Coronary artery (tissue), 2 donors: Measurements from ENCODE around the gene MAPKAP1.
"Not testable (repeated sequence)": the region's sequence is repeated elsewhere in the genome, so short reads cannot be mapped to it uniquely, and the experiment has no call there.

Experiments
- DNase-seq: peaks from one replicate; pipeline ENCODE4 v3.0.0-alpha.2; 2017; ENCODE audit warnings: low spot score
- H3K27ac ChIP-seq, 2 donors: fragments of 200-600 bp; sonication (generic); one replicate each; pipeline ENCODE4 v1.5.1; 2016 to 2019
- H3K4me3 ChIP-seq: fragments of 200-600 bp; sonication (generic); 2 replicates; pipeline ENCODE4 v1.5.1; 2016; ENCODE audit warnings: mild to moderate bottlenecking, moderate library complexity
- CTCF ChIP-seq: fragments of 200-600 bp; sonication (generic); IDR thresholded peaks from one replicate; pipeline ENCODE4 v1.5.1; 2019; ENCODE audit warnings: antibody characterized with exemption

MAPKAP1 gene

DNA sequence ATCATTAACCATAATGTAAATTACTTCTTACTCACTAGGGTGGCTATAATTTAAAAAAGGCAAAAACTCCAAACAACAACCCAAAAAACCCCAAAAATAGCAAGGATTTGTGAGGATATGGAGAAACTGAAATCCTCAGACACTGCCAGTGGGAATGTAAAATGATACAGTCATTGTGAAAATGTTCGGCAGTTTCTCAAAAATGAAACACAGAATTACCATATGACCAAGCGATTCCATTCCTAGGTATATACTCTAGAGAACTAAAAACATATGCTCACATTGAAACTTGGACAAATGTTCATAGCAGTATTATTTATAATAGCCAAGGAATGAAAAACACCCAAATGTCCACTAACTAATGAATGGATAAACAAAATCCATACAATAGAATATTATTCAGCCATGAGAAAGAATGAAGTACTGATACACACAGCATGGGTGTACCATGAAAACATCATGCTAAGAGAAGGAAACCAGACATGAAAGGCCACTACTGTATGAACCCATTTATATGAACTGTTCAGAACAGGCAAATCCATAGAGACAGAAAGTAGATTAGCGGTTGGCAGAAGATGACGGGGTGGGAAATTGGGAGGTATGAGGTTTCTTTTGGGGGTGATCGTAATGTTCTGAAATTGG is 119.1 kb downstream of the MAPKAP1 start:
- no peak for TF ChIP-seq CTCF
- DNase-seq, result no peak
- no peak overlapping the region for H3K27ac ChIP-seq
- H3K4me3 ChIP-seq, result no peak overlapping the region

DNA sequence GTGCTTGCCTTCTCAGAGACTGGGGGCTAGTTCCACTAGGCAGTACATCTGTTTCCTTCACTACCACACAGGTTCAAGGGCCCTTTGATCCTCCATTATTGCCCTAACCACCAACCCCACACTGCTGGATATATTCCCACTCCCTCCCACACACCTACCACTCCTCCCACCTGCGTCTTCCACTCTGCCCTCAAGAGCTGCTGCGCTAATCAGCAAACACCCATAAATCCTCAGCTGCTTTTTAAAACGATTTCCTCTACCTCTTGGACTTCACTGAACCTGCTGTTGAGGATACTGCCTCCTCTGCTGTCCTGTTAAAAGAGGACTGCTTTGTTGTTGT is 120.9 kb downstream of the MAPKAP1 start:
- no peak for DNase-seq
- Histone ChIP-seq H3K27ac (no peak overlapping the region), H3K4me3 (no peak overlapping the region)
- no peak for TF ChIP-seq CTCF

- no peak for TF ChIP-seq CTCF
- DNase-seq, result no peak
- Histone ChIP-seq H3K27ac (no peak overlapping the region), H3K4me3 (no peak overlapping the region)
Measured at GRCh38 chr9:125585503-125586171, 121.4 kb downstream of the MAPKAP1 start.

DNA sequence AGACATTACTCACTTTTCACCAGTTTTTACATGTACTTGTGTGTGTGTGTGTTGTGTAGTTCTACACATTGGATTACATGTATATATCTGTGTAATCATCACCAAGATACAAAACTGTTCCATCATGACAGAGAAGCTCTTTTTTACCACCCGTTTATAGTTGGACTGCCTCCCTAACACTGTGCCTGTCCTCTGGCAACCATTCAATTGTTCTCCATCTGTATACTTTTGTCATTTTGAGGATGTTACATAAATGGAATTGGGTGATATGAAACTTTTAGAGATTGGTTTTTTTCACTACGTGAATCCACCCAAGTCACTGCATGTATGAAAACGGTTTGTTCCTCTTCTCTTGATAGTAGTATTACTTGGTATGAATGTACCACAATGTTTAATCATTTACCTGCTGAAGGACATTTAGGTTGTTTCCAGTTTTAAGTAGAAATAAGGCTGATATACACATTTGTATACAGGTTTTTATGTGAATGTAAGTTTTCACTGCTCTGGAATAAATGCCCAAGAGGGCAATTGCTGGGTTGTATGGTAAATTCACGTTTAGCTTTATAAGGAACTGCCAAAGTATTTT is 126.2 kb downstream of the MAPKAP1 start:
- H3K4me3 ChIP-seq, result no peak overlapping the region
- DNase-seq, result no peak
- H3K27ac ChIP-seq, result no peak overlapping the region
- no peak for TF ChIP-seq CTCF

DNA sequence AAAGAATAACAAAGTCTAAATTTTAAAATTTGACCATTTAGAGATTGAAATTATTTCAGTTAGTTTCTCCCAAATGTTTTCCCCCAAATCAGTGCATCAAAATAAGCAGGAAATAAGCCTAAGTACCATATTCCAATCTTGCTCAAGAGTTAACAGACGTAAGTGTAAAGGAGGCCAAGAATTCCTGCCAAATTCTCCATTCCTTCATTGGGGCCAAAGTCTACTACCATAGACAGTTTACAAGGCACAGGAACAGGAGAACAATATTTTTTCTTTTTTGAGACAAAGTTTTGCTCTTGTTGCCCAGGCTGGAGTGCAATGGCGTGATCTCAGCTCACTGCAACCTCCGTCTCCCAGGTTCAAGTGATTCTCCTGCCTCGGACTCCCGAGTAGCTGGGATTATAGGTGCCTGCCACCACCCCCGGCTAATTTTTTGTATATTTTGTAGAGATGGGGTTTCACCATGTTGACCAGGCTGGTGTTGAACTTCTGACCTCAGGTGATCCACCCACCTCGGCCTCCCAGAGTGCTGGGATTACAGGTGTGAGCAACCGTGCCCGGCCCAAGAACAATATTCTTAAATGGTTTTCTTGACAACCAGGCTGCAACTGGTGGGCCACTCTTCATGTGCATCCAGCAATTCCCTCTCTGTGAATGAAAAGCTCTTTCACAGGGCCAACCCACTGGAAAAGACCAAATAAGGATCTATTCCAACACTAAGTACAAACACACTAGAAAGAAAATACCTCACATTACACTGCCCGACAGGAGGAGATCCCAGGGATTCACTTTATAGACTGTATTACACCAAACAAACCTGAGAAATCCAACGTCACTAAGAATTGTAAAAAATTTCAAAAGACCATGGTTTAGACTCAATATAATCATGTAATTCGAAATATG is 127.7 kb downstream of the MAPKAP1 start:
- H3K4me3 ChIP-seq, result no peak overlapping the region
- H3K27ac ChIP-seq, result no peak overlapping the region
- DNase-seq, result no peak
- no peak for TF ChIP-seq CTCF

DNA sequence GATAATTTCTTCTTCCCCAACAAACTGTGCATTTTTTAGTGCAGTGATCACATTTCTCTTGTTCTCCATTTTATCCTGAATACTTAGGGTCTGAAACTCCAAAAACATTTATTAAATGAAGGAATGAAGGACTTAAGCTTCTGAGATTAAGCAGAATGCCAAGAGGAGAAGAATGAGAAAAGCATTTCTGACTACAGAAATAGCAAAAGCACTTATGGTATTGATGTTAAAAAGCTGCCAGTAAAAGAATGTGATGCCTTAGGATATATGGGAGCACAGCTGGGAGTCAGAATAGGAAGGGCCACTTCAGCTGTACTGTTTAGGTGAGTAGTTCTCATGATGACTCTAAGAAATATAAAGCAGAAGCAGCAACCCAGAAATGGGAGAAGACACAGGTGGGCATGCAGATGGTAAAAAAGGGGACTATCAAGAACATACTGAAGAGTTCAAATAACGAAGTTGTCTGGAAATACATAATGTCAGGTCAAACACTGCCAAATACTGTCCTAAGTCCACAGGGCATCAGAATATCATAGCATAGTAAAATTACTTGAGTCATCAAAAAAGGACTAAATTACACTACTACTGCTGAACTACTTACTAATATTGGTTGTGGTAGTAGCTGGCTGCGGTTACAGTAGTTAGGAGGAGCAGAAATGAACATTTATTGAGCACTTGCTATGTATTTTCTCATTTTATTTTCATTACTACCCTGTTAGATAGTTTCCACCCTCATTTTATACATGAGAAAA is 132.7 kb downstream of the MAPKAP1 start:
- DNase-seq, result no peak
- H3K4me3 ChIP-seq, result no peak overlapping the region
- no peak overlapping the region for H3K27ac ChIP-seq
- no peak for TF ChIP-seq CTCF

DNA sequence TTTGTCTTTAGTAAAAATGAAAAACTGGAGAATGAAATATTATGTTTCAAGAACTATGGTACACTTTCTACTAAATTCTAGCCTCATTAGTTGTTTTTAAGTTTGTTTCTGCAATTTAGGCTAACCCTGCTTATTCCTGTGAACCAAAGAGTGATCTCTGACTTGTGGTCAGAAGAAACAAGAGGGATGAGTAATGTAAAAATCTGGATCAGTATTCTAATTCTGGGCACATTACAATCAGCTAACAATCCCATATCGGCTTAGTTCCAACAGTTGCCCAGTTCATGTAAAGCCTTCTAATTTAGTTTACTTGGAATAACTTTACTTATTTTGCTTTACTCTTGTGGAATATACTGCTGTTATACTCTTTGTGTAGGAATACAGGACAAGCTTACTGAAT is 134.5 kb downstream of the MAPKAP1 start:
- not testable (repeated sequence) for H3K4me3 ChIP-seq, DNase-seq, H3K27ac ChIP-seq

GRCh38 chr9:125571824-125572223 is 135.2 kb downstream of the MAPKAP1 start:
- not testable (repeated sequence) for H3K4me3 ChIP-seq, DNase-seq, H3K27ac ChIP-seq
